Right atrium auricular region (tissue), 2 donors: Measurements from ENCODE around the gene CSNK1A1. TPM values are rescaled to one million over a fixed set of nuclear protein-coding genes. Genes with fewer than 3 reads are reported as not detected.

Experiments
- DNase-seq: peaks from one replicate; pipeline ENCODE4 v3.0.0-alpha.2; 2019; ENCODE audit warnings: low spot score
- H3K27ac ChIP-seq, 2 donors: fragments of 200-600 bp; sonication (generic); 1 replicate in 1 of 2; 2 replicates in 1 of 2; pipeline ENCODE4 v1.5.1; 2016 to 2019
- H3K27me3 ChIP-seq, 2 donors: fragments of 200-600 bp; sonication (generic); one replicate each; pipeline versions ENCODE4 v1.5.1 to v1.6.0; 2017 to 2019
- H3K36me3 ChIP-seq: fragments of 200-600 bp; sonication (generic); one replicate; pipeline ENCODE4 v1.5.1; 2016
- H3K4me1 ChIP-seq, 2 donors: fragments of 200-600 bp; sonication (generic); one replicate each; pipeline versions ENCODE4 v1.5.1 to v1.6.0; 2017 to 2019
- H3K4me3 ChIP-seq, 2 donors: fragments of 200-600 bp; sonication (generic); 1 replicate in 1 of 2; 2 replicates in 1 of 2; pipeline ENCODE4 v1.5.1; 2017 to 2019; ENCODE audit warnings: mild to moderate bottlenecking in 1 of 2, moderate library complexity in 1 of 2
- H3K9me3 ChIP-seq, 2 donors: fragments of 200-600 bp; sonication (generic); one replicate each; pipeline ENCODE4 v1.5.1; 2019
- CTCF ChIP-seq, 2 donors: fragments of 200-600 bp; sonication (generic); IDR thresholded peaks; one replicate each; pipeline ENCODE4 v1.5.1; 2019; ENCODE audit warnings: antibody characterized with exemption in 2 of 2
- total RNA-seq, 2 donors: library from RNA; depleted of rRNA; stranded (reverse); fragments of >200 nt; gene quantifications; one replicate each; pipeline ENCODE4 v1.1.0, GENCODE V29; 2016

The CSNK1A1 gene
- total RNA-seq, 2 donors from 2014 or later: 171 to 192 TPM

DNA sequence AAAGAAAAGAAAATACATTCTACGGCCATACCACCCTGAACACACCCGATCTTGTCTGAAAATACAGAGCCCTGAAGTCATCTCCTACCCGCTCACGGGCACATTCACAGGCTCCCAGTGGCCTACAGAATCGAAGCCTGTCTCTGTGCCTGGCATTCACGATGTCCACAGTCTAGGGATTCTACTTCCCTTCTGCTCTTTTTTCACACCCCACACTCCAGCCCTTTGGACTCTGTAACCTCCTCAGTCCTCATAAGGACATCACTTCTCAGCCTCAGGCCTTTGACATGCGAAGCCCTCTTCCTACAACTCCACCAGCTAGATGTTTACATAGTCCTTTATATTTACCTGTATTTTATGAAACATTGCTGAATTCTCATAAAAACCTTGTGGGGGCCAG, 77.8 kb downstream of the CSNK1A1 start:
- no peak for DNase-seq
- H3K9me3 ChIP-seq: no peaks in the 10 kb centered on the region
- H3K4me1 ChIP-seq: peaks cover 0 to 20% of the 10 kb centered on the region in 2 donors
- no peaks in the 10 kb centered on the region for H3K36me3 ChIP-seq
- no peak for TF ChIP-seq CTCF (IDR thresholded peaks at IDR 0.05)
- H3K27ac ChIP-seq: no peak overlapping the region
- H3K4me3 ChIP-seq: no peak overlapping the region
- H3K27me3 ChIP-seq: no peaks in the 10 kb centered on the region

GRCh38 chr5:149472399-149472798, 78.8 kb downstream of the CSNK1A1 start:
- Histone ChIP-seq H3K27ac (no peak overlapping the region), H3K9me3 (no peaks in the 10 kb centered on the region), H3K27me3 (no peaks in the 10 kb centered on the region), H3K36me3 (no peaks in the 10 kb centered on the region), H3K4me3 (no peak overlapping the region), H3K4me1 (peaks cover 0 to 20% of the 10 kb centered on the region in 2 donors)
- no peak for DNase-seq
- TF ChIP-seq CTCF (IDR thresholded peaks at IDR 0.05): no peak

DNA sequence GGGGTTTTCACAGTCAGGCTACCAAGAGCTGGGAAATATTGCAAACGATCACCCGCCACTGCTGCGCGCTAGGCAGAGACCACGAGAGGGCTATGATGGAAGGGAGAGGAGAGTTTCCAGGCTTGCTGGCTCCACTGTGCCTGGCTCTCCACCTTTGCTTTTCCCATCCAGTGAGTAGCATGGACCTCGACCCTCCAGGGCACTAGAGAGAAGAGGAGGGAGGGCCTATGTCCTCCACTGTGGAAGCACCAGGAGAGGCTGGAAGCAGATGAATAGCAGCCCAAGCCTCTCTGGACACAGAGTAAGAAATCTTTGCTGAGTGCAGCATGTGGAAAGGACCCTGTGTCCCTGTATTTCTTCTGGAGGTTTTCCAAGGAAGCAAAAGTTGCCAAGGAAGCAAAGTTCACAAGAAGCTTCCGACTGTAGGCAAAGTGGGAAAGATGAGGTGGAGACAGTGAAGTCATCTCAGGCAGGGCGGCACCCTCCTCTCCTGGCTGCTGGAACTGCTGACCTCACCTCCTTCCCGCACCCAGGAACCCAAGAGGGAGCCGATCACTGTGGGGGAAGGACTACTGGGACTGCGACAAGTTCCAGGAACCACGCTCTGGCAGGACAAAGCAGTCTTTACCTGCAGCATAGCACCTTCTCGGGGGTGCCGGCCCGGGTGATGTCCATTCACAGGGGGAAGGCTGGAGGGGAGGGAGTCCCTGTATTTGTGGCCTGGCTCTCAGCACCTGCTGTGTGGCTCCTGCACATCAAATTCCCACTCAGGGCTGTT, 79.6 kb downstream of the CSNK1A1 start:
- Histone ChIP-seq H3K27ac (peak overlapping the region; percentile 27 to 33), H3K4me1 (peaks cover 0 to 26% of the 10 kb centered on the region in 2 donors), H3K27me3 (no peaks in the 10 kb centered on the region), H3K4me3 (no peak overlapping the region), H3K9me3 (no peaks in the 10 kb centered on the region), H3K36me3 (no peaks in the 10 kb centered on the region)
- no peak for TF ChIP-seq CTCF (IDR thresholded peaks at IDR 0.05)
- DNase-seq: no peak

GRCh38 chr5:149470942-149471341, 80.3 kb downstream of the CSNK1A1 start:
- Histone ChIP-seq H3K4me3 (no peak overlapping the region), H3K27me3 (no peaks in the 10 kb centered on the region), H3K27ac (peak overlapping the region; percentile 27 to 33), H3K9me3 (no peaks in the 10 kb centered on the region), H3K4me1 (peaks cover 0 to 33% of the 10 kb centered on the region in 2 donors), H3K36me3 (no peaks in the 10 kb centered on the region)
- no peak for TF ChIP-seq CTCF (IDR thresholded peaks at IDR 0.05)
- DNase-seq: no peak

- DNase-seq: no peak
- Histone ChIP-seq H3K27me3 (no peaks in the 10 kb centered on the region), H3K27ac (peak overlapping the region; percentile 21 to 25), H3K36me3 (no peaks in the 10 kb centered on the region), H3K4me3 (no peak overlapping the region), H3K9me3 (no peaks in the 10 kb centered on the region), H3K4me1 (peaks cover 0 to 45% of the 10 kb centered on the region in 2 donors)
- no peak for TF ChIP-seq CTCF (IDR thresholded peaks at IDR 0.05)
Measured at GRCh38 chr5:149466457-149466972, 84.7 kb downstream of the CSNK1A1 start.
